ENCODE measurements around the gene ADD2.

- TF ChIP-seq, protein P1, sequence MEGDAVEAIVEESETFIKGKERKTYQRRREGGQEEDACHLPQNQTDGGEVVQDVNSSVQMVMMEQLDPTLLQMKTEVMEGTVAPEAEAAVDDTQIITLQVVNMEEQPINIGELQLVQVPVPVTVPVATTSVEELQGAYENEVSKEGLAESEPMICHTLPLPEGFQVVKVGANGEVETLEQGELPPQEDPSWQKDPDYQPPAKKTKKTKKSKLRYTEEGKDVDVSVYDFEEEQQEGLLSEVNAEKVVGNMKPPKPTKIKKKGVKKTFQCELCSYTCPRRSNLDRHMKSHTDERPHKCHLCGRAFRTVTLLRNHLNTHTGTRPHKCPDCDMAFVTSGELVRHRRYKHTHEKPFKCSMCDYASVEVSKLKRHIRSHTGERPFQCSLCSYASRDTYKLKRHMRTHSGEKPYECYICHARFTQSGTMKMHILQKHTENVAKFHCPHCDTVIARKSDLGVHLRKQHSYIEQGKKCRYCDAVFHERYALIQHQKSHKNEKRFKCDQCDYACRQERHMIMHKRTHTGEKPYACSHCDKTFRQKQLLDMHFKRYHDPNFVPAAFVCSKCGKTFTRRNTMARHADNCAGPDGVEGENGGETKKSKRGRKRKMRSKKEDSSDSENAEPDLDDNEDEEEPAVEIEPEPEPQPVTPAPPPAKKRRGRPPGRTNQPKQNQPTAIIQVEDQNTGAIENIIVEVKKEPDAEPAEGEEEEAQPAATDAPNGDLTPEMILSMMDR (IDR thresholded peaks at IDR 0.05), result no peak
- no peak for TF ChIP-seq ZFX (IDR thresholded peaks at IDR 0.05; ENCODE audit: borderline replicate concordance)
Observed at GRCh38 chr2:70615222-70615621, 152.8 kb downstream of the ADD2 start.
